Right hindlimb (tissue), 1 donor: Measurements from ENCODE around the gene RASAL2.

Experiments
- DNase-seq: peaks from one replicate; pipeline ENCODE4 v3.0.0-alpha.2; 2018

The RASAL2 gene

DNA sequence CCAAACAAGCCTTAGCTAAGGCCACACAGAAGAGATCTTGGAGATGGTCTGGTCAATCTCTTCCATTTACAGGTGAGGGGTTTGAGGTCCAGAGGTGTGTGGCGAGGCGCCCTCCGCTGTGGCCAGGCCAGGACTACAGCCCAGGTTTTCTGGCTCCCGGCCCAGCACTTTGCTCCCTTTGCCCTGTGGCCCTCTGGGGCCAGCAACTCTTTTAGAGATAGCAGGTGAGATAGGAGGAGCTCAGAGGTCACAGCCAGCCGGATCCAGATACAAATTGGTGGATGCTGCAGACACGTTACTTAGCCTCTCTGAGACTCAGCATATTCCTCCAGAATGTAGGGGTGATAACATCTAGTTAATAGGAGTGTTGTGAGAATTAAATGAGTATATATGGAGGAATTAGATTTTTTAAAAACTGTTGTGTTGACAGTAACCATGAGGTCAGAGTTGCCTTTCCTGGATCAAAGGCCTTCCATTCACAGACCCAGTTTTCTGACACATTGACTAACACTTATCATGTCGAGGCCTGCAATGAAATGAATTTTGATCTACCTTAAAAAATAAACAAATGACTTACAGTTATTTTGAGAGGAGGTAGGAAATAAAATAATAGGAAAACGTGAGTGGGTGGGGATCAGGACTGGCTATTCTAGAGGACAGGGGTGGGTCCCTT, 435.6 kb downstream of the RASAL2 start:
- DNase-seq: no peak

DNA sequence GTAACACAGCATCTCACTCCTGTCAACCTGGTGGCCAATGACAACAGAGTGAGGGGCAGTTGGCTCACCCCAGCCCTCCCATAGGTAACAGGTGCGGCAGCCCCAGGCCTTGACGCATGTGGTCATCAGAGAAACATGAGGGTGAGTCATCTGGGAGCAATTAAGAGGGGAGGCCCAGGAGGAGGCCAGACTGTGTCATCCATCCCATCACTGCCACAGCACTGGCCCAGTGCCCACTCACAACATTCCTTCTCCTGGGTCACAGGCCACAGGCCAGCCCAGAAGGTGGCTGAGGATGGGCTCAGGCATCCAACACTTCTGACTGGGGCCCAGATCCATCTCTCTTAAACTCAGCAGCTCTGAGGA, 436.1 kb downstream of the RASAL2 start:
- DNase-seq: no peak

DNA sequence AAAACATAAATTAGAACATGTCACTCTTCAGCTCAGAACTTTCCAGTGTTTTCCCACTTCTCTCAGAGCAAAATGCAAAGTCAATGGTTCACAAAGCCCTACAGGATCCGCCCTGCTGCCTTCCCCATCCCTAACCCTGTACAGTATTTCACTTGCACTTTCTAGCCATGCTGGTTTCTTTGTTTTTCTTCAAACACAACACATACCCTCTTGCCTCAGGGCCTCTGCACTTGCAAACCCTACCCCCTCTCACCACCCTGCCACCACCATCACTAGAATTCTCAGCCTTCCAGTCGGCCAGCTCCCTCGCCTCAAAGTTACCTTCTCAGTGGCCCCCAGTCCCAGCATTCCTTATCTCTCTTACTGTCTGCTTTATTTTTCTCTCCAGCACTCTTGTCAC, 436.6 kb downstream of the RASAL2 start:
- DNase-seq: no peak

DNA sequence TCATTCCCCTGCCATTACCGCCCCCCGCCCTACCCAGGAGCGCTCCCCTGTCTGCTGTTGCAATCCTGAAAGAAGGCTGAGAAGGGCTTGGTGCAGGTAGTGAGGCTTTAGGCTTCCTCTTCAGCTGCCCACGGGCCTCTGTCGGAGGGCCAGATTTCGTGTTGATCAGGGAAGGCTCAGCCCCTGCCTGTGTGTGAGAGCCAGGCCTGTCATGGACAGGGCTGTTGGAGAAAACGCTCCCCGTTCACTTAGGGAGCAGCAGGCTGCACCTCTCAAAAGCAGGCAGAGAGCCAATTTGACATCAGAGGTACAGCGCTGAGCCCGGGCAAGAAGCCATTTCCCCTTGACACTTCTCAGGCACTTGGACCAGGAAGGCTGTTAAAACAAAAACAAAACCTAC, 438.0 kb downstream of the RASAL2 start:
- DNase-seq: no peak

DNA sequence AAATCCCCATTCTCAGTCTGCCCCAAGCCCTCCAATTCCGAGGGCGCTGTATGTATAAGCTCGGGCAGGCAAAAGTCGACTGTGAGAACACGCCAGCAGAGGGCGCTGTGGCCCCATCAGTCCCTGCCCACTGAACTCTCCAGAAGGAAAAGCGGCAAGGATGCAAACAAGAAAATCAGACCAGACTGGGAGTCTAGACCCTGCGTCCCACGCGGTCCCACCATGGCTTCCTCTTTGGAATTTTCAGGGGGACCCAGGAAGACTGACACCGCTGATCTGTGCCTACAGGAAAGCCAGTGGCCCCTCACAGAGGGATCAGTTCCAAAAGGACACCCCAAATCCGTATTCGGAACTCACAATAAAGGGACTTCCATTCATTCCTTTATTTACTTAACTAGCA, 438.5 kb downstream of the RASAL2 start:
- peak; percentile 86 for DNase-seq

DNA sequence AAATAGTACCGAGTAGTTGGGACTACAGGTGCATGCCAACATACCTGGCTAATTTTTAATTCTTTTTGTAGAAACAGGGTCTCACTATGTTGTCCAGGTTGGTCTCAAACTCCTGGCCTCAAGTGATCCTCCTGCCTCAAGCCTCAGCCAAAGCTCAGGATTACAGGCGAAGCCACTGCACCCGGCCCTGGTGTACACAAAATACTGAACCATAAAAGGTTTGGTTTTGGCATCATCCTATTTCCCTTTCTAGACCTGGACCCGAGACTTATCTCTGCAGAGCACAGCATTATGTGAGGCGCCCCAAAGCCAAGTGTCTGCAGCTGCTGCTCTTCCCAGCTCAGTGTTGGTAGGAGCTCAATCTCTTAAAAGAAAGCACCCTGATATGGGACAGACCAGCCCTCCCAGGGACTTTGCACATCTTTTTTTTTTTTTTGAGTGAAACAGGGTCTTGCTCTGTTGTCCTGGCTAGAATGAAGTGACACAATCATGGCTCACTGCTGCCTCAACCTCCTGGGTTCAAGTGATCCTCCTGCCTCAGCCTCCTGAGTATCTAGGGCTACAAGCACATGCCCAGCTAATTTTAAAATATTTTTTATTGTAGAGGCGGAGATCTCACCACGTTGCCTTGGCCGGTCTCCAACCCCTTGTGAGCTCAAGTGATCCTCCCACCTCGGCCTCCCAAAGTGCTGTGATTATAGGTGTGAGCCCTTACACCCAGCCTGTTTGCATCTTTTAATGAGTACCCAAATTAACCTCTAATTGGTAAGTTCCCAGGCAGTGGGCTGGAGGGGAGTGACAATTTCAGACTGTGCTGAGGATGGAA, 439.4 kb downstream of the RASAL2 start:
- no peak for DNase-seq
